K562 (cell line): ENCODE measurements around the gene CDH12.
"Not testable (repeated sequence)": the region's sequence is repeated elsewhere in the genome, so short reads cannot be mapped to it uniquely, and the experiment has no call there.

Source experiments
- FIP1L1 ChIP-seq: fragments of 200-400 bp; formaldehyde crosslinking; IDR thresholded peaks from 2 replicates; pipeline ENCODE4 v1.6.1; 2018; ENCODE audit warnings: mild to moderate bottlenecking, low read depth, low read length; ENCODE audit not compliant: poor library complexity, severe bottlenecking
- MED1 ChIP-seq: sonication (generic); formaldehyde crosslinking; IDR thresholded peaks from 2 replicates; pipeline ENCODE4 v1.8.1; 2023; ENCODE audit warnings: missing genetic modification reagents, borderline replicate concordance
- SPI1 ChIP-seq: IDR thresholded peaks from 2 replicates; pipeline ENCODE4 v1.6.1; 2011; ENCODE audit warnings: low read depth, low read length, control low read depth, borderline replicate concordance
- ZNF57 ChIP-seq: fragments of 450-650 bp; formaldehyde crosslinking; IDR thresholded peaks from 2 replicates; pipeline ENCODE4 v1.4.0; 2020; ENCODE audit warnings: mild to moderate bottlenecking, moderate library complexity

- TF ChIP-seq MED1 (CRISPR knock-in tag); ZNF57 (CRISPR knock-in tag); FIP1L1; SPI1: not testable (repeated sequence)
Observed at GRCh38 chr5:22208463-22208862, 644.7 kb downstream of the CDH12 start.
